Measurements from ENCODE around the gene GPR39.

The GPR39 gene

GRCh38 chr2:132680544-132680943 lies 263.9 kb downstream of the GPR39 start:
- DNase-seq = no peak
- no peak overlapping the region for H2AFZ ChIP-seq (ENCODE audit: low read length)
- no peaks in the 10 kb centered on the region for H3K27me3 ChIP-seq (replicated peaks; ENCODE audit: insufficient read depth, low read length)
- H3K9me3 ChIP-seq (replicated peaks; ENCODE audit: insufficient read depth, low read length) = no peaks in the 10 kb centered on the region
- no peak overlapping the region for H3K9ac ChIP-seq (ENCODE audit: low read length)
- no peak overlapping the region for H3K4me3 ChIP-seq (ENCODE audit: low read length)
- H4K20me1 ChIP-seq (ENCODE audit: insufficient read depth, low read length) = no peaks in the 10 kb centered on the region
- no peaks in the 10 kb centered on the region for H3K4me1 ChIP-seq (ENCODE audit: low read length)
- TF ChIP-seq EZH2phosphoT487 (IDR thresholded peaks at IDR 0.05; ENCODE audit: low read length) = no peak
- no peaks in the 10 kb centered on the region for H3F3A ChIP-seq (ENCODE audit: insufficient read depth, low read length)
- H3K9me2 ChIP-seq (replicated peaks; ENCODE audit: insufficient read depth, low read length) = no peaks in the 10 kb centered on the region
- H3K79me2 ChIP-seq (ENCODE audit: low read length) = no peaks in the 10 kb centered on the region
- H3K4me2 ChIP-seq (ENCODE audit: low read depth, low read length) = no peak overlapping the region
- H3K27ac ChIP-seq (ENCODE audit: low read length) = no peak overlapping the region
- H3K36me3 ChIP-seq (replicated peaks; ENCODE audit: insufficient read depth, low read length) = no peaks in the 10 kb centered on the region

DNA sequence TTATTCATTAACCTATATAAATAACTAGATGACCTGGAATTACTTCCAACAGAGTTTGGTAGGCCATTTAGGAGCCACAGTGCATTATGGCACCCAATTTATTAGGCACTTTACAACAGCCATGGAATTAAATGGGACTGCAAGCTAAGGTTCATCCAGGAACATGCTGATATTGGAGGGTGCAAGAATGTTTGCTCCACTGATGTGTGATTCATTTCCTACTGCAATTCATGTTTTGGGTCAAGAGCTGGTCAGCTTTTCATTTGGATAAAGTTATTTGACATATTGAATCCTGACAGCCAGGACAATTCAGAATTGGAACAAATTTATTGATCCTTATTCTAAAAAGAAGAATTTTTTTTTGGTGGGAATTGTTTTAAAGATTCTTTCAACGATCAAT lies 265.2 kb downstream of the GPR39 start:
- Histone ChIP-seq H3K9ac (ENCODE audit: low read length) (no peak overlapping the region), H3K9me3 (replicated peaks; ENCODE audit: insufficient read depth, low read length) (no peaks in the 10 kb centered on the region), H3K79me2 (ENCODE audit: low read length) (no peaks in the 10 kb centered on the region), H3F3A (ENCODE audit: insufficient read depth, low read length) (no peaks in the 10 kb centered on the region), H4K20me1 (ENCODE audit: insufficient read depth, low read length) (no peaks in the 10 kb centered on the region), H3K27me3 (replicated peaks; ENCODE audit: insufficient read depth, low read length) (no peaks in the 10 kb centered on the region), H3K36me3 (replicated peaks; ENCODE audit: insufficient read depth, low read length) (no peaks in the 10 kb centered on the region), H3K4me1 (ENCODE audit: low read length) (no peaks in the 10 kb centered on the region), H3K4me3 (ENCODE audit: low read length) (no peak overlapping the region), H3K27ac (ENCODE audit: low read length) (no peak overlapping the region), H2AFZ (ENCODE audit: low read length) (no peak overlapping the region), H3K4me2 (ENCODE audit: low read depth, low read length) (no peak overlapping the region), H3K9me2 (replicated peaks; ENCODE audit: insufficient read depth, low read length) (no peaks in the 10 kb centered on the region)
- TF ChIP-seq EZH2 (optimal IDR thresholded peaks at IDR 0.05; ENCODE audit: low read depth, low read length) = no peak
- no peak for TF ChIP-seq EZH2phosphoT487 (IDR thresholded peaks at IDR 0.05; ENCODE audit: low read length)
- no peak for TF ChIP-seq CTCF (IDR thresholded peaks at IDR 0.05; ENCODE audit: low read length)
- DNase-seq = no peak

GRCh38 chr2:132690664-132691303 lies 274.2 kb downstream of the GPR39 start:
- Histone ChIP-seq H3F3A (ENCODE audit: insufficient read depth, low read length) (no peaks in the 10 kb centered on the region), H3K27ac (ENCODE audit: low read length) (no peak overlapping the region), H3K27me3 (replicated peaks; ENCODE audit: insufficient read depth, low read length) (no peaks in the 10 kb centered on the region), H2AFZ (ENCODE audit: low read length) (no peak overlapping the region), H3K4me2 (ENCODE audit: low read depth, low read length) (no peak overlapping the region), H3K36me3 (replicated peaks; ENCODE audit: insufficient read depth, low read length) (no peaks in the 10 kb centered on the region), H3K4me3 (ENCODE audit: low read length) (no peak overlapping the region), H3K79me2 (ENCODE audit: low read length) (no peaks in the 10 kb centered on the region), H3K9me3 (replicated peaks; ENCODE audit: insufficient read depth, low read length) (no peaks in the 10 kb centered on the region), H4K20me1 (ENCODE audit: insufficient read depth, low read length) (no peaks in the 10 kb centered on the region), H3K4me1 (ENCODE audit: low read length) (no peaks in the 10 kb centered on the region), H3K9ac (ENCODE audit: low read length) (no peak overlapping the region), H3K9me2 (replicated peaks; ENCODE audit: insufficient read depth, low read length) (no peaks in the 10 kb centered on the region)
- no peak for DNase-seq
- TF ChIP-seq EZH2phosphoT487 (IDR thresholded peaks at IDR 0.05; ENCODE audit: low read length) (no peak), CTCF (IDR thresholded peaks at IDR 0.05; ENCODE audit: low read length) (no peak), EZH2 (optimal IDR thresholded peaks at IDR 0.05; ENCODE audit: low read depth, low read length) (no peak)

GRCh38 chr2:132691556-132691955 lies 275.0 kb downstream of the GPR39 start:
- Histone ChIP-seq H3K4me1 (ENCODE audit: low read length) (no peaks in the 10 kb centered on the region), H3K4me2 (ENCODE audit: low read depth, low read length) (no peak overlapping the region), H3K9me3 (replicated peaks; ENCODE audit: insufficient read depth, low read length) (no peaks in the 10 kb centered on the region), H3K27ac (ENCODE audit: low read length) (no peak overlapping the region), H3K9me2 (replicated peaks; ENCODE audit: insufficient read depth, low read length) (no peaks in the 10 kb centered on the region), H3K9ac (ENCODE audit: low read length) (no peak overlapping the region), H2AFZ (ENCODE audit: low read length) (no peak overlapping the region), H3K36me3 (replicated peaks; ENCODE audit: insufficient read depth, low read length) (no peaks in the 10 kb centered on the region), H3K4me3 (ENCODE audit: low read length) (no peak overlapping the region), H3K27me3 (replicated peaks; ENCODE audit: insufficient read depth, low read length) (no peaks in the 10 kb centered on the region), H3K79me2 (ENCODE audit: low read length) (no peaks in the 10 kb centered on the region), H4K20me1 (ENCODE audit: insufficient read depth, low read length) (no peaks in the 10 kb centered on the region), H3F3A (ENCODE audit: insufficient read depth, low read length) (no peaks in the 10 kb centered on the region)
- DNase-seq = no peak
- TF ChIP-seq EZH2 (optimal IDR thresholded peaks at IDR 0.05; ENCODE audit: low read depth, low read length) = no peak
- TF ChIP-seq CTCF (IDR thresholded peaks at IDR 0.05; ENCODE audit: low read length) = no peak
- TF ChIP-seq EZH2phosphoT487 (IDR thresholded peaks at IDR 0.05; ENCODE audit: low read length) = no peak
